GM23338 (cell line): Measurements from ENCODE around the gene STXBP2. TPM values are rescaled to one million over a fixed set of nuclear protein-coding genes. Genes with fewer than 3 reads are reported as not detected.

Source experiments
- ATAC-seq: fragments of 200-7000 bp; cut with Tn5 transposase; 3 replicates; pipeline ENCODE4 v1.9.1; 2020
- DNase-seq: peaks from one replicate; pipeline ENCODE4 v3.0.0-alpha.2; 2015; ENCODE audit warnings: low spot score
- H2AFZ ChIP-seq: fragments of 200-600 bp; sonication (generic); 2 replicates; pipeline ENCODE4 v1.8.0; 2016; ENCODE audit warnings: antibody characterized with exemption, mild to moderate bottlenecking, moderate library complexity
- H3F3A ChIP-seq: fragments of 200-600 bp; sonication (generic); replicated peaks from 2 replicates; pipeline ENCODE4 v1.8.0; 2017; ENCODE audit warnings: antibody characterized with exemption, mixed run types, low read depth
- H3K27ac ChIP-seq: fragments of 200-600 bp; sonication (generic); 2 replicates; pipeline ENCODE4 v1.6.1; 2016; ENCODE audit warnings: low read depth
- H3K27me3 ChIP-seq: fragments of 200-600 bp; sonication (generic); 2 replicates; pipeline ENCODE4 v1.8.0; 2016; ENCODE audit warnings: mild to moderate bottlenecking, mixed run types, moderate library complexity; ENCODE audit not compliant: insufficient read depth
- H3K36me3 ChIP-seq: fragments of 200-600 bp; sonication (generic); 2 replicates; pipeline ENCODE4 v1.8.0; 2016; ENCODE audit warnings: mild to moderate bottlenecking; ENCODE audit not compliant: insufficient read depth
- H3K4me1 ChIP-seq: fragments of 200-600 bp; sonication (generic); 2 replicates; pipeline ENCODE4 v1.8.0; 2016; ENCODE audit warnings: mild to moderate bottlenecking, moderate library complexity; ENCODE audit not compliant: insufficient read depth
- H3K4me2 ChIP-seq: fragments of 200-600 bp; sonication (generic); 2 replicates; pipeline ENCODE4 v1.7.1; 2017; ENCODE audit warnings: mixed run types
- H3K4me3 ChIP-seq: fragments of 200-600 bp; sonication (generic); 2 replicates; pipeline ENCODE4 v1.6.1; 2016; ENCODE audit warnings: mixed run types
- H3K79me2 ChIP-seq: fragments of 200-600 bp; sonication (generic); replicated peaks from 2 replicates; pipeline ENCODE4 v1.8.0; 2017; ENCODE audit warnings: mild to moderate bottlenecking; ENCODE audit not compliant: insufficient read depth
- H3K9me2 ChIP-seq: fragments of 200-600 bp; sonication (generic); 2 replicates; pipeline ENCODE4 v1.8.0; 2017; ENCODE audit not compliant: insufficient read depth
- H4K20me1 ChIP-seq: fragments of 200-600 bp; sonication (generic); replicated peaks from 2 replicates; pipeline ENCODE4 v1.8.0; 2017; ENCODE audit warnings: mild to moderate bottlenecking; ENCODE audit not compliant: insufficient read depth
- H3K27ac Mint-ChIP-seq: 2 replicates; pipeline ENCODE4 v1.8.0; 2020; ENCODE audit warnings: inconsistent platforms, mild to moderate bottlenecking, moderate library complexity, mixed read lengths
- H3K27me3 Mint-ChIP-seq: 3 replicates; pipeline ENCODE4 v1.8.0; 2022; ENCODE audit warnings: low read depth, mild to moderate bottlenecking, moderate library complexity, mixed read lengths, inconsistent platforms; ENCODE audit not compliant: insufficient read depth, poor library complexity
- H3K36me3 Mint-ChIP-seq: 3 replicates; pipeline ENCODE4 v1.8.0; 2021; ENCODE audit warnings: low read depth, mild to moderate bottlenecking, inconsistent platforms, moderate library complexity, mixed read lengths
- H3K4me1 Mint-ChIP-seq: 3 replicates; pipeline ENCODE4 v1.8.0; 2020; ENCODE audit warnings: mild to moderate bottlenecking, inconsistent platforms, mixed read lengths
- H3K4me3 Mint-ChIP-seq: 3 replicates; pipeline ENCODE4 v1.8.0; 2021; ENCODE audit warnings: moderate library complexity, mild to moderate bottlenecking, inconsistent platforms, mixed read lengths
- H3K9me3 Mint-ChIP-seq: 3 replicates; pipeline ENCODE4 v1.8.0; 2020; ENCODE audit warnings: moderate library complexity, mild to moderate bottlenecking, inconsistent platforms, mixed read lengths
- CREB1 ChIP-seq: fragments of 250-450 bp; sonication (Bioruptor Pico); IDR thresholded peaks from 2 replicates; pipeline ENCODE4 v1.5.0; 2020; ENCODE audit warnings: low read depth, mild to moderate bottlenecking, moderate library complexity
- EZH2 ChIP-seq: fragments of 200-600 bp; sonication (generic); IDR thresholded peaks from one replicate; pipeline ENCODE4 v1.8.0; 2017; ENCODE audit warnings: antibody characterized with exemption, mild to moderate bottlenecking, low read depth; ENCODE audit not compliant: unreplicated experiment
- JUNB ChIP-seq: IDR thresholded peaks from one replicate; pipeline ENCODE4 v1.6.1; 2016; ENCODE audit warnings: antibody characterized with exemption; ENCODE audit not compliant: unreplicated experiment
- NANOG ChIP-seq: IDR thresholded peaks from 2 replicates; pipeline ENCODE4 v1.6.1; 2016; ENCODE audit warnings: antibody characterized with exemption, borderline replicate concordance
- POLR2AphosphoS5 ChIP-seq: IDR thresholded peaks from 2 replicates; pipeline ENCODE4 v1.6.1; 2016; ENCODE audit warnings: antibody characterized with exemption, low read depth
- REST ChIP-seq: IDR thresholded peaks from one replicate; pipeline ENCODE4 v1.6.1; 2018; ENCODE audit warnings: antibody characterized with exemption; ENCODE audit not compliant: unreplicated experiment
- ZNF114 ChIP-seq: fragments of 250-450 bp; sonication (Bioruptor Pico); IDR thresholded peaks from 2 replicates; pipeline ENCODE4 v1.5.0; 2020; ENCODE audit warnings: mild to moderate bottlenecking, moderate library complexity
- ZNF331 ChIP-seq: fragments of 250-450 bp; sonication (Bioruptor Pico); IDR thresholded peaks from 2 replicates; pipeline ENCODE4 v1.5.0; 2020; ENCODE audit warnings: low read depth, mild to moderate bottlenecking, moderate library complexity
- polyA plus RNA-seq: library from polyadenylated mRNA; unstranded; fragments of >200 nt; fragmentation: Nextera tagmentation; extraction: Ambion mirVana; gene quantifications from 2 replicates; pipeline ENCODE4 v1.2.1, GENCODE V29; 2016
- total RNA-seq: library from RNA; depleted of rRNA; stranded (reverse); fragments of >200 nt; shearing (Covaris generic); gene quantifications from 2 replicates; pipeline ENCODE4 v1.2.3, GENCODE V29; 2014
- TF ChIP-seq, protein P1 (sequence below): IDR thresholded peaks from 2 replicates; pipeline ENCODE4 v1.6.1; 2016; ENCODE audit warnings: antibody characterized with exemption
- TF ChIP-seq, protein P2 (sequence below), 2 experiments: fragments of 200-600 bp in 1 of 2; sonication (generic) in 1 of 2; conservative IDR thresholded peaks; 2 replicates each; pipeline versions ENCODE4 v1.5.1 to v1.6.1; 2016 to 2017; ENCODE audit warnings: antibody characterized with exemption in 2 of 2, low read depth in 2 of 2, mild to moderate bottlenecking in 2 of 2, moderate library complexity in 1 of 2

The STXBP2 gene
- total and polyA plus RNA-seq, 2 experiments from 2014 or later = 42.6 to 55.8 TPM

DNA sequence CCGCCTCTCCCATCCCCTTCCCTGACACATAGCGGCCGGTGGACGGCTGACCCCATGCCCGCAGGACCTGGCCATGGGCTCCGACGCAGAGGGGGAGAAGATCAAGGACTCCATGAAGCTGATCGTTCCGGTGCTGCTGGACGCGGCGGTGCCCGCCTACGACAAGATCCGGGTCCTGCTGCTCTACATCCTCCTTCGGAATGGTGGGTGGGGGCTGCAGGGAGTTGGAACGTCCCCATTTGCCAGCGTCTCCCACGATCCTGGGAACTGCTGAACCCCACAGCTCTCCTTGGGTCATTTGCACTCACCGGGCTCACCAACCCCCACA, 7.6 kb downstream of the STXBP2 start (continued):
- no peak for TF ChIP-seq REST

GRCh38 chr19:7645163-7645562, 8.3 kb downstream of the STXBP2 start:
- Mint-ChIP-seq H3K9me3 (no peaks in the 10 kb centered on the region), H3K4me1 (no peaks in the 10 kb centered on the region), H3K27me3 (peaks cover 10% of the 10 kb centered on the region), H3K36me3 (peaks cover 3% of the 10 kb centered on the region; the same call in 1 of the 3 replicates), H3K4me3 (no peak overlapping the region), H3K27ac (no peak overlapping the region)
- DNase-seq (no peak), ATAC-seq (no peak)
- no peak overlapping the region for H3K27ac ChIP-seq
- H3K4me1 ChIP-seq = no peaks in the 10 kb centered on the region
- no peaks in the 10 kb centered on the region for H3K9me2 ChIP-seq
- H3K36me3 ChIP-seq = no peaks in the 10 kb centered on the region
- no peaks in the 10 kb centered on the region; the same call in 1 of the 2 replicates for H4K20me1 ChIP-seq
- no peak overlapping the region for H2AFZ ChIP-seq
- no peaks in the 10 kb centered on the region for H3K79me2 ChIP-seq
- no peak overlapping the region for H3K4me3 ChIP-seq
- H3K4me2 ChIP-seq = no peak overlapping the region
- H3K27me3 ChIP-seq = no peaks in the 10 kb centered on the region
- peaks cover 2% of the 10 kb centered on the region for H3F3A ChIP-seq
- TF ChIP-seq POLR2AphosphoS5 (no peak), ZNF114 (CRISPR knock-in tag) (no peak), CREB1 (no peak), ZNF331 (no peak), EZH2 (no peak), REST (no peak), NANOG (no peak), JUNB (no peak)
- TF ChIP-seq, protein P1, sequence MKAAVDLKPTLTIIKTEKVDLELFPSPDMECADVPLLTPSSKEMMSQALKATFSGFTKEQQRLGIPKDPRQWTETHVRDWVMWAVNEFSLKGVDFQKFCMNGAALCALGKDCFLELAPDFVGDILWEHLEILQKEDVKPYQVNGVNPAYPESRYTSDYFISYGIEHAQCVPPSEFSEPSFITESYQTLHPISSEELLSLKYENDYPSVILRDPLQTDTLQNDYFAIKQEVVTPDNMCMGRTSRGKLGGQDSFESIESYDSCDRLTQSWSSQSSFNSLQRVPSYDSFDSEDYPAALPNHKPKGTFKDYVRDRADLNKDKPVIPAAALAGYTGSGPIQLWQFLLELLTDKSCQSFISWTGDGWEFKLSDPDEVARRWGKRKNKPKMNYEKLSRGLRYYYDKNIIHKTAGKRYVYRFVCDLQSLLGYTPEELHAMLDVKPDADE = no peak
- TF ChIP-seq, protein P2, sequence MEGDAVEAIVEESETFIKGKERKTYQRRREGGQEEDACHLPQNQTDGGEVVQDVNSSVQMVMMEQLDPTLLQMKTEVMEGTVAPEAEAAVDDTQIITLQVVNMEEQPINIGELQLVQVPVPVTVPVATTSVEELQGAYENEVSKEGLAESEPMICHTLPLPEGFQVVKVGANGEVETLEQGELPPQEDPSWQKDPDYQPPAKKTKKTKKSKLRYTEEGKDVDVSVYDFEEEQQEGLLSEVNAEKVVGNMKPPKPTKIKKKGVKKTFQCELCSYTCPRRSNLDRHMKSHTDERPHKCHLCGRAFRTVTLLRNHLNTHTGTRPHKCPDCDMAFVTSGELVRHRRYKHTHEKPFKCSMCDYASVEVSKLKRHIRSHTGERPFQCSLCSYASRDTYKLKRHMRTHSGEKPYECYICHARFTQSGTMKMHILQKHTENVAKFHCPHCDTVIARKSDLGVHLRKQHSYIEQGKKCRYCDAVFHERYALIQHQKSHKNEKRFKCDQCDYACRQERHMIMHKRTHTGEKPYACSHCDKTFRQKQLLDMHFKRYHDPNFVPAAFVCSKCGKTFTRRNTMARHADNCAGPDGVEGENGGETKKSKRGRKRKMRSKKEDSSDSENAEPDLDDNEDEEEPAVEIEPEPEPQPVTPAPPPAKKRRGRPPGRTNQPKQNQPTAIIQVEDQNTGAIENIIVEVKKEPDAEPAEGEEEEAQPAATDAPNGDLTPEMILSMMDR (conservative IDR thresholded peaks at IDR 0.05; ENCODE audit: low read depth in 2 of 2) = no peak
